Heart left ventricle (tissue), 16 donors: ENCODE results near the gene SERPINC1. TPM values are rescaled to one million over a fixed set of nuclear protein-coding genes. Genes with fewer than 3 reads are reported as not detected.
"Not testable (repeated sequence)": the region's sequence is repeated elsewhere in the genome, so short reads cannot be mapped to it uniquely, and the experiment has no call there.

Source experiments
- ATAC-seq, 4 donors: fragments of 200-7000 bp; cut with Tn5 transposase; one replicate each; pipeline ENCODE4 v1.9.1; 2020 to 2022; ENCODE audit warnings: moderate library complexity in 4 of 4, mild to moderate bottlenecking in 3 of 4, moderate number of reproducible peaks in 1 of 4
- DNase-seq, 5 donors: peaks; one replicate each; pipeline ENCODE4 v3.0.0-alpha.2; 2020
- H3K27ac ChIP-seq, 12 donors: fragments of 200-600 bp; sonication (generic) in 4 of 12; one replicate each; pipeline versions ENCODE4 v1.5.0 to v1.8.0; 2016 to 2022; ENCODE audit warnings: mild to moderate bottlenecking in 2 of 12
- H3K27me3 ChIP-seq, 9 donors: fragments of 200-600 bp; sonication (generic) in 2 of 9; one replicate each; pipeline versions ENCODE4 v1.5.1 to v1.8.0; 2016 to 2022; ENCODE audit warnings: mild to moderate bottlenecking in 3 of 9
- H3K36me3 ChIP-seq, 9 donors: fragments of 200-600 bp; sonication (generic) in 2 of 9; one replicate each; pipeline versions ENCODE4 v1.5.0 to v1.8.0; 2018 to 2022; ENCODE audit warnings: mild to moderate bottlenecking in 2 of 9
- H3K4me1 ChIP-seq, 12 donors: fragments of 200-600 bp; sonication (generic) in 4 of 12; one replicate each; pipeline versions ENCODE4 v1.5.0 to v1.8.0; 2016 to 2022; ENCODE audit warnings: mild to moderate bottlenecking in 3 of 12
- H3K4me3 ChIP-seq, 12 donors: fragments of 200-600 bp; sonication (generic) in 4 of 12; one replicate each; pipeline versions ENCODE4 v1.5.0 to v1.8.0; 2017 to 2022; ENCODE audit warnings: mild to moderate bottlenecking in 9 of 12, moderate library complexity in 4 of 12
- H3K9me3 ChIP-seq, 12 donors: fragments of 200-600 bp; sonication (generic) in 4 of 12; one replicate each; pipeline versions ENCODE4 v1.5.0 to v1.8.0; 2016 to 2022; ENCODE audit warnings: mild to moderate bottlenecking in 1 of 12
- CTCF ChIP-seq, 12 donors: fragments of 200-600 bp; sonication (generic) in 4 of 12; IDR thresholded peaks; one replicate each; pipeline versions ENCODE4 v1.5.0 to v1.8.0; 2018 to 2022; ENCODE audit warnings: antibody characterized with exemption in 12 of 12, mild to moderate bottlenecking in 5 of 12
- POLR2A ChIP-seq, 2 donors: fragments of 450-650 bp; IDR thresholded peaks; one replicate each; pipeline ENCODE4 v1.6.1; 2017; ENCODE audit warnings: antibody characterized with exemption in 2 of 2, mild to moderate bottlenecking in 2 of 2, moderate library complexity in 2 of 2
- WGBS, 4 donors: extraction: QIAGEN DNeasy Blood & Tissue Kit in 2 of 4; methylation state at CpG; one replicate each; pipeline versions ENCODE4 v1.1.5 to v1.1.7; 2013 to 2018; 5-methylcytosine and 5-hydroxymethylcytosine counted together
- intact Hi-C, 10 donors: fragments of 100-400 bp; cut with DNase I; formaldehyde crosslinking; loops; one replicate each; pipeline versions ENCODE4 v1.11.1 to v1.14.2; 2022
- long read RNA-seq, 3 donors: library from polyadenylated mRNA; unstranded; transcript quantifications; one replicate each; pipeline ENCODE4 v2.0.0, GENCODE V29; 2020 to 2021
- polyA plus RNA-seq, 2 donors: library from polyadenylated mRNA; stranded (reverse); fragments of 200-250 nt; gene quantifications; one replicate each; pipeline ENCODE4 v1.2.3, GENCODE V29; 2013
- total RNA-seq, 9 donors: library from RNA; depleted of rRNA in 2 of 9; stranded (reverse); fragments of >200 nt in 2 of 9; fragmentation: NEBNext Ultra II Directional in 3 of 9; extraction: Animal tissue kit (Norgen Biotek cat#: 25700) in 3 of 9; gene quantifications; one replicate each; pipeline versions ENCODE4 v1.1.0 to v1.2.4, GENCODE V29; 2016 to 2023
- donor health status: ischemic (EF 13 %, LVEDD 7.1; RV severe dilation, severe dysfunction).
- donor health status: healthy with polysubstance abuse.
- donor health status: DM: no; HTN: yes; CAD: no.
- donor health status: DM: no; HTN: no; CAD: no.
- donor health status: ischemic (EF 25% LVEDD 6.9; RV normal size, moderate dysfunction).
- donor health status: ischemic (EF 25% LVEDD 5.7; RV mildly dilated, moderate dysfunction).
- donor health status: healthy.
- donor health status: DM: yes; HTN: yes; CAD: no.
- donor health status: ischemic (EF 35%, LVEDD 5.7; RV mildly dilated, moderate dysfunction).
- donor health status: nonischemic (EF 11% LVEDD 7.7; RV severe dilation, severe dysfunction).
- donor health status: DM: yes; HTN: yes; CAD: no.
- donor health status: PGD.
- donor health status: ischemic (EF 29% LVEDD 5.4; RV normal size, mild dysfunction).
- donor health status: nonischemic (EF 23%, LVEDD 6.1; RV moderate dilation, normal function).

SERPINC1 gene
- total RNA-seq (under 1 TPM in 1 of 9 donors, not detected in 8; 0.30 TPM), polyA plus RNA-seq (under 1 TPM; 0.15 to 0.33 TPM)
- long read RNA-seq, donor 1 = 0 reads
- long read RNA-seq, donor 2 = 0 reads
- long read RNA-seq, donor 3, partial matches to known transcripts = 0 of 1 reads
- long read RNA-seq, donor 3, other reads (novel, unspliced or antisense) = 1 of 1 reads

DNA sequence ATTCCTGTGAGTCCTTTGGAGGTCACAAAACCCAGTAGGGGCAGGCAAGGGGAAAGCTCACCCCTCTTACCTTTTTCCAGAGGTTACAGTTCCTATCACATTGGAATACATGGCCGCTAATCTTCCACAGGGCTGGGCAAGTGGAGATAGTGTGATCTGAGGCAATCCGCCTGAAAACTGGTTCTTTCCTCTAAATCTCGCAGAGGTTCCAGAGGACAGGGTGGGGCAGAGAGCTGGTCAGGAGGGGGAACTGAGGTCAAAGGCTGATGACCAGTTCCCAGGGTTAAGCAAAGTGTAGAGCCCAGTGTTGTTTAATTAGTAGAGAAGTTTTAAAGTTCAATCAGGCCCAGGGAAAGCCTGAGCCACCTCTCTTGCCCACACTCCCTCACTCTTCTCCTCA lies at the start of gene SERPINC1:
Gene SERPINC1, minus strand, starts transcription at position 179 of the 400 bp plus-strand sequence. Its CDS starts 68 bp downstream, at position 111.
- intact Hi-C loops = no loop called here
- no peak for DNase-seq
- Histone ChIP-seq H3K27ac (no peak within 1 kb of the TSS), H3K9me3 (no peaks in the 10 kb centered on the region), H3K36me3 (no peaks in the 10 kb centered on the region), H3K27me3 (no peaks in the 10 kb centered on the region), H3K4me3 (no peak within 1 kb of the TSS), H3K4me1 (no peaks in the 10 kb centered on the region)
- no peak for TF ChIP-seq POLR2A (IDR thresholded peaks at IDR 0.05)
- 87 to 94% (median 90%) methylated on average over 3 of the region's 3 CpGs for WGBS, 4 donors
- no peak for ATAC-seq

- intact Hi-C loops = loop anchor here in 2 of 10 donors (10.0 kb wide), 2 partner anchors 91 to 249 kb away; no protein-coding TSS in a partner anchor
- H3K27me3 ChIP-seq, H3K27ac ChIP-seq, H3K4me1 ChIP-seq, DNase-seq, H3K4me3 ChIP-seq, H3K9me3 ChIP-seq, ATAC-seq: not testable (repeated sequence)
- 82 to 97% (median 95%) methylated on average over 5 of the region's 5 CpGs for WGBS, 4 donors
- peaks cover 0 to 100% (median 92%) of the 10 kb centered on the region in 9 donors for H3K36me3 ChIP-seq
These were observed 48.8 kb upstream of the SERPINC1 start for GRCh38 chr1:173965896-173966295.

- Histone ChIP-seq H3K4me1 (peaks cover 0 to 11% (median 5%) of the 10 kb centered on the region in 12 donors), H3K27ac (no peak overlapping the region), H3K27me3 (no peaks in the 10 kb centered on the region), H3K4me3 (no peak overlapping the region), H3K9me3 (no peaks in the 10 kb centered on the region), H3K36me3 (peaks cover 0 to 100% (median 92%) of the 10 kb centered on the region in 9 donors)
- DNase-seq (no peak), ATAC-seq (no peak)
- intact Hi-C loops = loop anchor here in 2 of 10 donors (10.0 kb wide), 2 partner anchors 89 to 251 kb away; no protein-coding TSS in a partner anchor
- TF ChIP-seq CTCF (IDR thresholded peaks at IDR 0.05) = peak in 1 of 12 donors; percentile 9
- no peak for TF ChIP-seq POLR2A (IDR thresholded peaks at IDR 0.05)
- 94 to 100% (median 97%) methylated on average over 1 of the region's 1 CpG for WGBS, 4 donors
These were observed 46.4 kb upstream of the SERPINC1 start for GRCh38 chr1:173963477-173963876.

- intact Hi-C loops = loop anchor here in 2 of 10 donors (10.0 kb wide), 2 partner anchors 86 to 254 kb away; no protein-coding TSS in a partner anchor
- no peak for ATAC-seq
- DNase-seq = no peak
- Histone ChIP-seq H3K27ac (peak overlapping the region in 2 of 12 donors; percentile 1 to 9), H3K27me3 (no peaks in the 10 kb centered on the region), H3K9me3 (no peaks in the 10 kb centered on the region), H3K4me3 (no peak overlapping the region), H3K4me1 (peaks cover 0 to 11% (median 5%) of the 10 kb centered on the region in 12 donors), H3K36me3 (peaks cover 0 to 100% (median 92%) of the 10 kb centered on the region in 9 donors)
- TF ChIP-seq CTCF (IDR thresholded peaks at IDR 0.05) = no peak
- TF ChIP-seq POLR2A (IDR thresholded peaks at IDR 0.05) = no peak
- WGBS, 4 donors = 26 to 38% (median 29%) methylated on average over 5 of the region's 5 CpGs
These were observed 43.5 kb upstream of the SERPINC1 start for GRCh38 chr1:173960625-173961024.

DNA sequence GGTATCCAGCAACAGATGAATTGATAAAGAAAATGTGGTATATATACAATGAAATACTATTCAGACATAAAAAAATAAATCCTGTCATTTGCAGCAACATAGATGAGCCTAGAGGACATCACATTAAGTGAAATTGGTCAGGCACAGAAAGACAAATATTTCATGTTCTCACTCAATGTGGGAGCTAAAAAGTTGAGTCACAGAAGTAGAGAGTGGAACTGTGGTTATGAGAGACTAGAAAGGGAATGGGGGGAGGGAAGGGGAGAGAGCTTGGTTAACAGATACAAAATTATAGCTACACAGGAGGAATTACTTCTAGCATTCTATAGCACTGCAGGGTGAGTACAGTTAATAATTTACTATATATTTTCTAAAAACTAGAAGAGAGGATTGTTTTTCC lies 37.1 kb upstream of the SERPINC1 start:
- ATAC-seq (no peak), DNase-seq (no peak)
- H3K27me3 ChIP-seq = no peaks in the 10 kb centered on the region
- no peak overlapping the region for H3K27ac ChIP-seq
- no peak for TF ChIP-seq CTCF (IDR thresholded peaks at IDR 0.05)
- no peak for TF ChIP-seq POLR2A (IDR thresholded peaks at IDR 0.05)
- no peaks in the 10 kb centered on the region for H3K4me1 ChIP-seq
- peaks cover 0 to 100% (median 92%) of the 10 kb centered on the region in 9 donors for H3K36me3 ChIP-seq
- intact Hi-C loops = no loop called here
- H3K4me3 ChIP-seq = no peak overlapping the region
- no peaks in the 10 kb centered on the region for H3K9me3 ChIP-seq
